ENCODE measurements around the gene PTGIS. TPM values are rescaled to one million over a fixed set of nuclear protein-coding genes. Genes with fewer than 3 reads are reported as not detected.
"Not testable (repeated sequence)": the region's sequence is repeated elsewhere in the genome, so short reads cannot be mapped to it uniquely, and the experiment has no call there.

Gene PTGIS
- total RNA-seq, 1 donor from 2014 or later = 12.2 TPM

- peaks cover 21% of the 10 kb centered on the region for H3K4me1 Mint-ChIP-seq (ENCODE audit: unreplicated experiment)
- H3K27ac Mint-ChIP-seq (ENCODE audit: unreplicated experiment) = no peak overlapping the region
- H3K36me3 Mint-ChIP-seq (ENCODE audit: low read depth, unreplicated experiment) = no peaks in the 10 kb centered on the region
- no peak for DNase-seq (ENCODE audit: low spot score)
- no peaks in the 10 kb centered on the region for H3K9me3 Mint-ChIP-seq (ENCODE audit: unreplicated experiment)
- TF ChIP-seq CTCF (IDR thresholded peaks at IDR 0.05; ENCODE audit: unreplicated experiment) = no peak
- H3K27me3 Mint-ChIP-seq (ENCODE audit: unreplicated experiment) = peaks cover 11% of the 10 kb centered on the region
- peak overlapping the region; percentile 88 for H3K4me3 Mint-ChIP-seq (ENCODE audit: unreplicated experiment)
Observed at GRCh38 chr20:49568278-49569151, 578 bp upstream of the PTGIS start.

- Mint-ChIP-seq H3K4me3 (ENCODE audit: unreplicated experiment) (peak overlapping the region; percentile 71), H3K9me3 (ENCODE audit: unreplicated experiment) (no peaks in the 10 kb centered on the region), H3K36me3 (ENCODE audit: low read depth, unreplicated experiment) (no peaks in the 10 kb centered on the region), H3K27ac (ENCODE audit: unreplicated experiment) (no peak overlapping the region), H3K27me3 (ENCODE audit: unreplicated experiment) (peaks cover 10% of the 10 kb centered on the region), H3K4me1 (ENCODE audit: unreplicated experiment) (peaks cover 25% of the 10 kb centered on the region)
- TF ChIP-seq CTCF (IDR thresholded peaks at IDR 0.05; ENCODE audit: unreplicated experiment) = no peak
- no peak for DNase-seq (ENCODE audit: low spot score)
Observed at GRCh38 chr20:49566401-49567364, 1.3 kb downstream of the PTGIS start.

GRCh38 chr20:49564991-49565390, 2.9 kb downstream of the PTGIS start:
- H3K4me3 Mint-ChIP-seq (ENCODE audit: unreplicated experiment); H3K27ac Mint-ChIP-seq (ENCODE audit: unreplicated experiment); H3K27me3 Mint-ChIP-seq (ENCODE audit: unreplicated experiment); H3K9me3 Mint-ChIP-seq (ENCODE audit: unreplicated experiment); DNase-seq (ENCODE audit: low spot score); H3K36me3 Mint-ChIP-seq (ENCODE audit: low read depth, unreplicated experiment): not testable (repeated sequence)
- peaks cover 27% of the 10 kb centered on the region for H3K4me1 Mint-ChIP-seq (ENCODE audit: unreplicated experiment)

GRCh38 chr20:49563015-49563980, 4.6 kb downstream of the PTGIS start:
- Mint-ChIP-seq H3K27ac (ENCODE audit: unreplicated experiment) (peak overlapping the region; percentile 88), H3K9me3 (ENCODE audit: unreplicated experiment) (no peaks in the 10 kb centered on the region), H3K4me3 (ENCODE audit: unreplicated experiment) (no peak overlapping the region), H3K36me3 (ENCODE audit: low read depth, unreplicated experiment) (peaks cover 4% of the 10 kb centered on the region), H3K4me1 (ENCODE audit: unreplicated experiment) (peaks cover 24% of the 10 kb centered on the region), H3K27me3 (ENCODE audit: unreplicated experiment) (peaks cover 7% of the 10 kb centered on the region)
- no peak for DNase-seq (ENCODE audit: low spot score)
- no peak for TF ChIP-seq CTCF (IDR thresholded peaks at IDR 0.05; ENCODE audit: unreplicated experiment)
